Measurements from ENCODE around the gene USH1C.

USH1C gene

GRCh38 chr11:17486646-17487045 is 57.6 kb downstream of the USH1C start:
- no peak for TF ChIP-seq CTCF (IDR thresholded peaks at IDR 0.05; ENCODE audit: control insufficient read depth, insufficient read depth, low read depth, low read length, missing control alignments)

GRCh38 chr11:17483505-17483904 is 60.7 kb downstream of the USH1C start:
- no peak overlapping the region for H3K4me3 ChIP-seq (ENCODE audit: control insufficient read depth, low read depth, low read length)
- TF ChIP-seq CTCF (IDR thresholded peaks at IDR 0.05; ENCODE audit: control insufficient read depth, insufficient read depth, low read depth, low read length, missing control alignments): no peak
- DNase-seq (ENCODE audit: low read depth): no peak

More at GRCh38 chr11:17486646-17487045, 57.6 kb downstream of the USH1C start:
- no peak for DNase-seq (ENCODE audit: low read depth)
- no peak overlapping the region for H3K4me3 ChIP-seq (ENCODE audit: control insufficient read depth, low read depth, low read length)

GRCh38 chr11:17481905-17482304 is 62.3 kb downstream of the USH1C start:
- DNase-seq (ENCODE audit: low read depth): no peak
- no peak for TF ChIP-seq CTCF (IDR thresholded peaks at IDR 0.05; ENCODE audit: control insufficient read depth, insufficient read depth, low read depth, low read length, missing control alignments)
- H3K4me3 ChIP-seq (ENCODE audit: control insufficient read depth, low read depth, low read length): no peak overlapping the region

- no peak for TF ChIP-seq CTCF (IDR thresholded peaks at IDR 0.05; ENCODE audit: control insufficient read depth, insufficient read depth, low read depth, low read length, missing control alignments)
- no peak for DNase-seq (ENCODE audit: low read depth)
- no peak overlapping the region for H3K4me3 ChIP-seq (ENCODE audit: control insufficient read depth, low read depth, low read length)
Observed at GRCh38 chr11:17479284-17480214, 64.7 kb downstream of the USH1C start.

GRCh38 chr11:17478070-17478469 is 66.1 kb downstream of the USH1C start:
- no peak overlapping the region for H3K4me3 ChIP-seq (ENCODE audit: control insufficient read depth, low read depth, low read length)
- DNase-seq (ENCODE audit: low read depth): no peak
- no peak for TF ChIP-seq CTCF (IDR thresholded peaks at IDR 0.05; ENCODE audit: control insufficient read depth, insufficient read depth, low read depth, low read length, missing control alignments)

GRCh38 chr11:17477361-17477760 is 66.9 kb downstream of the USH1C start:
- DNase-seq (ENCODE audit: low read depth): no peak
- H3K4me3 ChIP-seq (ENCODE audit: control insufficient read depth, low read depth, low read length): no peak overlapping the region
- TF ChIP-seq CTCF (IDR thresholded peaks at IDR 0.05; ENCODE audit: control insufficient read depth, insufficient read depth, low read depth, low read length, missing control alignments): no peak
